Adrenal gland (tissue), 12 donors: ENCODE results near the gene ZBTB7C. TPM values are rescaled to one million over a fixed set of nuclear protein-coding genes. Genes with fewer than 3 reads are reported as not detected.

Experiments used
- DNase-seq, 7 donors: peaks; one replicate each; pipeline ENCODE4 v3.0.0-alpha.2; 2019 to 2020
- H3K27ac ChIP-seq, 5 donors: fragments of 200-600 bp; sonication (generic) in 4 of 5; 1 replicate in 3 of 5; 2 replicates in 2 of 5; pipeline versions ENCODE4 v1.5.1 to v1.8.0; 2016 to 2020; ENCODE audit warnings: mild to moderate bottlenecking in 1 of 5
- H3K27me3 ChIP-seq: fragments of 200-600 bp; 2 replicates; pipeline ENCODE4 v1.8.0; 2021
- H3K36me3 ChIP-seq, 2 donors: fragments of 200-600 bp; replicated peaks in 1 of 2; 1 replicate in 1 of 2; 2 replicates in 1 of 2; pipeline versions ENCODE4 v1.5.1 to v1.8.0; 2018 to 2022
- H3K4me1 ChIP-seq, 2 donors: fragments of 200-600 bp; replicated peaks in 1 of 2; 1 replicate in 1 of 2; 2 replicates in 1 of 2; pipeline versions ENCODE4 v1.5.1 to v1.8.0; 2018 to 2021
- H3K4me3 ChIP-seq, 4 donors: fragments of 200-600 bp; sonication (generic) in 3 of 4; one replicate each; pipeline ENCODE4 v1.5.1; 2016 to 2018
- H3K9me3 ChIP-seq, 3 donors: fragments of 200-600 bp; sonication (generic) in 1 of 3; replicated peaks in 1 of 3; 1 replicate in 2 of 3; 2 replicates in 1 of 3; pipeline versions ENCODE4 v1.5.1 to v1.8.0; 2016 to 2021
- POLR2A ChIP-seq, 2 donors: fragments of 450-650 bp; IDR thresholded peaks; one replicate each; pipeline ENCODE4 v1.6.1; 2017; ENCODE audit warnings: antibody characterized with exemption in 2 of 2, mild to moderate bottlenecking in 2 of 2, moderate library complexity in 1 of 2
- WGBS, 4 donors: extraction: QIAGEN DNeasy Blood & Tissue Kit in 2 of 4; methylation state at CpG; one replicate each; pipeline versions ENCODE4 v1.1.5 to v1.1.7; 2013 to 2017; 5-methylcytosine and 5-hydroxymethylcytosine counted together
- intact Hi-C, 2 donors: fragments of 100-400 bp; cut with DNase I; formaldehyde crosslinking; loops; one replicate each; pipeline versions ENCODE4 v1.14.1 to v1.15.0; 2022 to 2023
- polyA plus RNA-seq, 3 donors: library from polyadenylated mRNA; stranded (reverse); fragments of 200-250 nt in 2 of 3; fragments of 350-450 nt in 1 of 3; fragmentation: Illumina TruSeq in 1 of 3; extraction: RNeasy Lipid Tissue Mini Kit (QIAGEN cat#74804) in 1 of 3; gene quantifications; one replicate each; pipeline ENCODE4 v1.2.3, GENCODE V29; 2013 to 2014
- total RNA-seq, 9 donors: library from RNA; depleted of rRNA in 4 of 9; stranded (reverse); fragments of >200 nt in 4 of 9; fragments of 120-200 nt in 1 of 9; fragmentation: NEBNext Ultra II Directional in 1 of 9; extraction: Animal tissue kit (Norgen Biotek cat#: 25700) in 1 of 9; gene quantifications; one replicate each; pipeline versions ENCODE4 v1.1.0 to v1.2.4, GENCODE V29; 2013 to 2023
- TF ChIP-seq, protein P1 (sequence below), 6 experiments: fragments of 450-650 bp in 4 of 6; fragments of 200-600 bp in 2 of 6; sonication (generic) in 1 of 6; IDR thresholded peaks; 1 replicate in 5 of 6; 2 replicates in 1 of 6; pipeline versions ENCODE4 v1.5.1 to v1.8.0; 2016 to 2021; ENCODE audit warnings: antibody characterized with exemption in 6 of 6, mild to moderate bottlenecking in 2 of 6, moderate library complexity in 1 of 6
- donor health status: healthy with polysubstance abuse.
- donor health status: Bipolar disorder and iron deficiency.
- donor health status: DM: yes; HTN: yes; CAD: no.
- donor health status: DM: no; HTN: no; CAD: no.
- donor health status: DM: no; HTN: no; CAD: no.
- donor health status: DM: yes; HTN: yes; CAD: no.

The ZBTB7C gene
- total and polyA plus RNA-seq, 12 donors, result 5.2 to 42.8 (median 26.8) TPM

DNA sequence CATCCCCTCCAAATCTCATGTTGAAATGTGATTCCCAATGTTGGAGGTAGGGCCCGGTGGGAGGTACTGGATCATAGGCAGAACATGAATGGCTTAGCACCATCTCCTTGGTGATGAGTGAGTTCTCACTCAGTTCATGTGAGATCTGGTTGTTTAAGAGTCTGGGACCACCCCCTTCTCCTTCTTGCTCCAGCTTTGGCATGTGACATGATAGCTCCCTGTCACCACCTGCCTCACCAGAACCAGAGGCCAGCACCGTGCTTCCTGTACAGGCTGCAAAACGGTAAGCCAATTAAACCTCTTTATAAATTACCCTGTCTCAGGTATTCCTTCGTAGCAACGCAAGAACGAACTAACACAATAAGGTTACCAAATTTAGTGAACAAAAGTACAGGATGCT lies 95.4 kb downstream of the ZBTB7C start:
- WGBS, 4 donors, result 91 to 96% (median 93%) methylated on average over 6 of the region's 6 CpGs
- Histone ChIP-seq H3K27ac (no peak overlapping the region), H3K36me3 (no peaks in the 10 kb centered on the region), H3K4me1 (no peaks in the 10 kb centered on the region), H3K4me3 (no peak overlapping the region), H3K27me3 (no peaks in the 10 kb centered on the region), H3K9me3 (no peaks in the 10 kb centered on the region)
- no peak for DNase-seq
- intact Hi-C loops, result loop anchor here in 1 of 2 donors (10.0 kb wide), 1 partner anchor 49 kb away; no protein-coding TSS in a partner anchor
- TF ChIP-seq, protein P1, sequence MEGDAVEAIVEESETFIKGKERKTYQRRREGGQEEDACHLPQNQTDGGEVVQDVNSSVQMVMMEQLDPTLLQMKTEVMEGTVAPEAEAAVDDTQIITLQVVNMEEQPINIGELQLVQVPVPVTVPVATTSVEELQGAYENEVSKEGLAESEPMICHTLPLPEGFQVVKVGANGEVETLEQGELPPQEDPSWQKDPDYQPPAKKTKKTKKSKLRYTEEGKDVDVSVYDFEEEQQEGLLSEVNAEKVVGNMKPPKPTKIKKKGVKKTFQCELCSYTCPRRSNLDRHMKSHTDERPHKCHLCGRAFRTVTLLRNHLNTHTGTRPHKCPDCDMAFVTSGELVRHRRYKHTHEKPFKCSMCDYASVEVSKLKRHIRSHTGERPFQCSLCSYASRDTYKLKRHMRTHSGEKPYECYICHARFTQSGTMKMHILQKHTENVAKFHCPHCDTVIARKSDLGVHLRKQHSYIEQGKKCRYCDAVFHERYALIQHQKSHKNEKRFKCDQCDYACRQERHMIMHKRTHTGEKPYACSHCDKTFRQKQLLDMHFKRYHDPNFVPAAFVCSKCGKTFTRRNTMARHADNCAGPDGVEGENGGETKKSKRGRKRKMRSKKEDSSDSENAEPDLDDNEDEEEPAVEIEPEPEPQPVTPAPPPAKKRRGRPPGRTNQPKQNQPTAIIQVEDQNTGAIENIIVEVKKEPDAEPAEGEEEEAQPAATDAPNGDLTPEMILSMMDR (IDR thresholded peaks at IDR 0.05), result no peak
- TF ChIP-seq POLR2A (IDR thresholded peaks at IDR 0.05), result no peak

DNA sequence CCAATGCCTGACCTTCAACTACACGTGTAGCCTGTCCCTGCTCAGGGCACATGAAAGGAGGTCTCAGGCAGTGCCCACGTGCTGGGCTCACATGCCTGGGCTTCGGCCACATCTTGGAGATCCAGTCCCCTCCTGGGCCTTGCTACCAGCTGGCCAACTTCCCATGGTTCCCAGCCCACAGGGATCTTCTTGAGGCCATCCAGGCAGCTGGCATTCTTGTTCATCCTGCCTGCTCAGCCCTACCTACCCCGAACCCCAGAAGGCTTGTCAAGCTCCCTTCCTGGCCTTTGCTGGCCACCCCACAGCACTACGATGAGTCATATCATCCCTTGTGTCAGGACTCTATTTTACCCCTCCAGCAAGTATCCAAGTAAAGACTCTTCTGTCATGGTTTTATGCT lies 97.1 kb downstream of the ZBTB7C start:
- Histone ChIP-seq H3K36me3 (no peaks in the 10 kb centered on the region), H3K9me3 (no peaks in the 10 kb centered on the region), H3K4me1 (no peaks in the 10 kb centered on the region), H3K27ac (no peak overlapping the region), H3K4me3 (no peak overlapping the region), H3K27me3 (no peaks in the 10 kb centered on the region)
- TF ChIP-seq, protein P1 (IDR thresholded peaks at IDR 0.05), result no peak
- TF ChIP-seq POLR2A (IDR thresholded peaks at IDR 0.05), result no peak
- intact Hi-C loops, result loop anchor here in 1 of 2 donors (10.0 kb wide), 1 partner anchor 47 kb away; no protein-coding TSS in a partner anchor
- WGBS, 4 donors, result 60 to 83% (median 70%) methylated on average over 5 of the region's 5 CpGs
- no peak for DNase-seq

DNA sequence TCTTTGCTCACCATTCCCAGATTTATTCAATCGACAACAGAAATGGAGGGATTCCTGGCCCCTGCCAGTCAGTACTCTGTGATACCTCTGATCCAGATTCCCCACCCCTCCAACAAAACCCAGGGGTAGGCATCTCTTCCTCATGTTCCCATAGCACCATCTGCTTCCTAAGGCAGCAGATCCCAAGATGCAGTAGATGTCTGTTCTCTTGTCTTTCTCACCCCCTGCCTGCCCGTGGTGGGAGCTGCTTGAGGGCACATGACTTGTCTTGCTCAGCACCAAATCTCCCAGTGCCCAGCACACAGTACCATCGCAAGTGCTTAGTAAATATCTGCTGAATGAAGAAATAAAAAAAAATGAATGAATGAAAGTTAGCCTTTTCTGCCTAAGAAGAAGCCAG lies 98.2 kb downstream of the ZBTB7C start:
- intact Hi-C loops, result loop anchor here in 1 of 2 donors (10.0 kb wide), 1 partner anchor 46 kb away; no protein-coding TSS in a partner anchor
- H3K4me3 ChIP-seq, result no peak overlapping the region
- no peaks in the 10 kb centered on the region for H3K27me3 ChIP-seq
- H3K27ac ChIP-seq, result no peak overlapping the region
- no peaks in the 10 kb centered on the region for H3K4me1 ChIP-seq
- no peaks in the 10 kb centered on the region for H3K36me3 ChIP-seq
- no peak for TF ChIP-seq POLR2A (IDR thresholded peaks at IDR 0.05)
- TF ChIP-seq, protein P1 (IDR thresholded peaks at IDR 0.05), result no peak
- no peak for DNase-seq
- H3K9me3 ChIP-seq, result no peaks in the 10 kb centered on the region
- 73 to 88% (median 82%) methylated on average over 3 of the region's 3 CpGs for WGBS, 4 donors

DNA sequence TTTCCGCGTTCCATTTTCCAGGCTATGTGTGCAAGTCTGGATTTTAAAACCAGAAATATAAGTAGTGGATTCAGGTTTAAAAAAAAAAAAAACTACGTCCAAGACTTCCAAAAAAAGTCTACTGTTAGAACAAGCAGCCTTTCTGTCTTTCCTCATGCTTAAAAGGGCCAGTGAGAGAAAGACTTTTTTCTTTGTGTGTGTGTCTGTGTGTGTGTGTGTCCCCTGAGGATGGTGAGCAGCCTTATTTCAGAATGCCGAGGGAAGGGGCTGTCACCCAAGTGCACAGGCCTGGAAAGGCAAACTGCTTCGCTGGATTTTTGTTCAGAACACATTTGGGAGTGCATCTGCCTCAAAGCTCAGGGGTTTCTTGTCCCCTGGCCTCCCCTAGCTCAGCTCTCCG lies 98.8 kb downstream of the ZBTB7C start:
- TF ChIP-seq, protein P1 (IDR thresholded peaks at IDR 0.05), result no peak
- no peak for TF ChIP-seq POLR2A (IDR thresholded peaks at IDR 0.05)
- H3K9me3 ChIP-seq, result no peaks in the 10 kb centered on the region
- H3K27me3 ChIP-seq, result no peaks in the 10 kb centered on the region
- intact Hi-C loops, result loop anchor here in 1 of 2 donors (10.0 kb wide), 1 partner anchor 46 kb away; no protein-coding TSS in a partner anchor
- 80 to 91% (median 87%) methylated on average over 6 of the region's 6 CpGs for WGBS, 4 donors
- no peak overlapping the region for H3K4me3 ChIP-seq
- no peak for DNase-seq
- H3K27ac ChIP-seq, result no peak overlapping the region
- H3K4me1 ChIP-seq, result no peaks in the 10 kb centered on the region
- H3K36me3 ChIP-seq, result no peaks in the 10 kb centered on the region
